IMR-90 (cell line): Measurements from ENCODE around the gene MEGF6. TPM values are rescaled to one million over a fixed set of nuclear protein-coding genes. Genes with fewer than 3 reads are reported as not detected.

Source experiments
- ATAC-seq: fragments of 200-7000 bp; cut with Tn5 transposase; 2 replicates; pipeline ENCODE4 v1.9.1; 2020; ENCODE audit warnings: low read depth, mild to moderate bottlenecking, moderate library complexity
- BruUV-seq: library from RNA; stranded (reverse); fragments of 400-500 nt; replicated peaks from 2 replicates; lab custom pipeline; 2021; lab: Mats Ljungman, UMichigan
- CTCF ChIA-PET: fragments of 300-600 bp; formaldehyde crosslinking; extraction: SDS; loops from one replicate; lab custom pipeline; 2021; ENCODE audit warnings: antibody characterized with exemption; lab: Yijun Ruan, JAX
- POLR2A ChIA-PET: fragments of 300-600 bp; sonication (Branson Sonifier 250); formaldehyde crosslinking; loops from one replicate; lab custom pipeline; 2022; ENCODE audit warnings: antibody characterized with exemption; ENCODE audit not compliant: unreplicated experiment; lab: Charles Lee
- DNase-seq: peaks from one replicate; pipeline ENCODE4 v3.0.0; 2013
- H2AFZ ChIP-seq: replicated peaks from 2 replicates; pipeline ENCODE3; 2013; ENCODE audit warnings: low read length, mild to moderate bottlenecking; ENCODE audit not compliant: poor library complexity
- H2AK5ac ChIP-seq: 2 replicates; pipeline ENCODE4 v1.6.1; 2013; ENCODE audit warnings: low read depth, low read length, inconsistent platforms
- H2AK9ac ChIP-seq: replicated peaks from 2 replicates; pipeline ENCODE3; 2013; ENCODE audit warnings: mild to moderate bottlenecking, low read depth, low read length, moderate library complexity; ENCODE audit not compliant: poor library complexity
- H2BK120ac ChIP-seq: 2 replicates; pipeline ENCODE4 v1.6.1; 2013; ENCODE audit warnings: low read depth, low read length, inconsistent platforms
- H2BK15ac ChIP-seq: 3 replicates; pipeline ENCODE4 v1.6.1; 2013; ENCODE audit warnings: low read depth, low read length, inconsistent platforms
- H2BK20ac ChIP-seq: 2 replicates; pipeline ENCODE4 v1.6.1; 2013; ENCODE audit warnings: low read depth, mild to moderate bottlenecking, inconsistent platforms, low read length, moderate library complexity
- H2BK5ac ChIP-seq: 2 replicates; pipeline ENCODE4 v1.6.1; 2013; ENCODE audit warnings: mild to moderate bottlenecking, low read depth, low read length, inconsistent platforms; ENCODE audit not compliant: poor library complexity, severe bottlenecking
- H3K14ac ChIP-seq: replicated peaks from 2 replicates; pipeline ENCODE4 v1.6.1; 2013; ENCODE audit warnings: low read depth, low read length, inconsistent platforms
- H3K18ac ChIP-seq: 2 replicates; pipeline ENCODE4 v1.6.1; 2013; ENCODE audit warnings: low read depth, low read length, control low read depth
- H3K23ac ChIP-seq: 2 replicates; pipeline ENCODE4 v1.6.1; 2013; ENCODE audit warnings: low read depth, low read length, inconsistent platforms
- H3K27ac ChIP-seq: 2 replicates; pipeline ENCODE4 v1.5.1; 2013; ENCODE audit warnings: mild to moderate bottlenecking, control low read depth, low read length; ENCODE audit not compliant: insufficient read depth
- H3K27me3 ChIP-seq: 2 replicates; pipeline ENCODE4 v1.6.1; 2013; ENCODE audit warnings: low read length; ENCODE audit not compliant: control insufficient read depth, insufficient read depth
- H3K36me3 ChIP-seq: 2 replicates; pipeline ENCODE4 v1.6.1; 2013; ENCODE audit warnings: low read length, mixed read lengths; ENCODE audit not compliant: control insufficient read depth, insufficient read depth
- H3K4ac ChIP-seq: 2 replicates; pipeline ENCODE4 v1.6.1; 2013; ENCODE audit warnings: low read depth, low read length, inconsistent platforms
- H3K4me1 ChIP-seq: 2 replicates; pipeline ENCODE4 v1.6.1; 2013; ENCODE audit warnings: low read length, mixed read lengths; ENCODE audit not compliant: control insufficient read depth, insufficient read depth
- H3K4me2 ChIP-seq: 2 replicates; pipeline ENCODE4 v1.6.1; 2013; ENCODE audit warnings: low read depth, mild to moderate bottlenecking, control low read depth, low read length, moderate library complexity
- H3K4me3 ChIP-seq: 2 replicates; pipeline ENCODE4 v1.5.1; 2013; ENCODE audit warnings: low read depth, mild to moderate bottlenecking, control low read depth, low read length, moderate library complexity; ENCODE audit not compliant: insufficient read depth
- H3K56ac ChIP-seq: 2 replicates; pipeline ENCODE4 v1.6.1; 2013; ENCODE audit warnings: low read length, inconsistent platforms; ENCODE audit not compliant: insufficient read depth; ENCODE audit errors: extremely low read depth
- H3K79me1 ChIP-seq, 2 experiments: 2 replicates each; pipeline ENCODE4 v1.6.1; 2013; ENCODE audit warnings: low read length in 2 of 2, inconsistent platforms in 1 of 2, low read depth in 1 of 2
- H3K9ac ChIP-seq: 2 replicates; pipeline ENCODE4 v1.6.1; 2013; ENCODE audit warnings: low read depth, low read length, control low read depth
- H3K9me1 ChIP-seq: 2 replicates; pipeline ENCODE4 v1.6.1; 2013; ENCODE audit warnings: low read length, inconsistent platforms; ENCODE audit not compliant: insufficient read depth
- H3K9me3 ChIP-seq: 2 replicates; pipeline ENCODE4 v1.6.1; 2013; ENCODE audit warnings: low read length; ENCODE audit not compliant: control insufficient read depth, insufficient read depth
- H4K20me1 ChIP-seq: 2 replicates; pipeline ENCODE4 v1.6.1; 2013; ENCODE audit warnings: low read length, inconsistent platforms; ENCODE audit not compliant: insufficient read depth
- H4K5ac ChIP-seq: 2 replicates; pipeline ENCODE4 v1.6.1; 2013; ENCODE audit warnings: mild to moderate bottlenecking, low read depth, low read length, control low read depth
- H4K8ac ChIP-seq, 2 experiments: 2 replicates each; pipeline ENCODE4 v1.6.1; 2013; ENCODE audit warnings: low read depth in 2 of 2, low read length in 2 of 2, control low read depth in 1 of 2, inconsistent platforms in 1 of 2
- H4K91ac ChIP-seq: 2 replicates; pipeline ENCODE4 v1.6.1; 2013; ENCODE audit warnings: low read depth, low read length, inconsistent platforms; ENCODE audit not compliant: insufficient read depth
- BHLHE40 ChIP-seq: fragments of 150-350 bp; IDR thresholded peaks from 2 replicates; pipeline ENCODE4 v1.6.1; 2016; ENCODE audit warnings: mild to moderate bottlenecking, low read depth, low read length
- CEBPB ChIP-seq: IDR thresholded peaks from 2 replicates; pipeline ENCODE4 v1.6.1; 2012; ENCODE audit warnings: low read depth, low read length, improper control_type of control experiment
- ELK1 ChIP-seq: fragments of 150-350 bp; IDR thresholded peaks from 2 replicates; pipeline ENCODE4 v1.6.1; 2016; ENCODE audit warnings: low read depth, mild to moderate bottlenecking, low read length, moderate library complexity, borderline replicate concordance
- FOS ChIP-seq: fragments of 150-350 bp; IDR thresholded peaks from 2 replicates; pipeline ENCODE4 v1.6.1; 2016; ENCODE audit warnings: low read depth, low read length
- MAFK ChIP-seq: IDR thresholded peaks from 2 replicates; pipeline ENCODE4 v1.6.1; 2012; ENCODE audit warnings: low read depth, low read length, improper control_type of control experiment
- MAZ ChIP-seq: IDR thresholded peaks from 2 replicates; pipeline ENCODE4 v1.6.1; 2012; ENCODE audit warnings: low read depth, mild to moderate bottlenecking, low read length, improper control_type of control experiment, moderate library complexity, borderline replicate concordance
- RAD21 ChIP-seq: IDR thresholded peaks from 2 replicates; pipeline ENCODE4 v1.6.1; 2012; ENCODE audit warnings: low read length, improper control_type of control experiment
- RCOR1 ChIP-seq: IDR thresholded peaks from 2 replicates; pipeline ENCODE4 v1.6.1; 2012; ENCODE audit warnings: mild to moderate bottlenecking, low read length, improper control_type of control experiment; ENCODE audit not compliant: insufficient replicate concordance
- SMC3 ChIP-seq: fragments of 150-350 bp; IDR thresholded peaks from 2 replicates; pipeline ENCODE4 v1.6.1; 2016; ENCODE audit warnings: low read depth, mild to moderate bottlenecking, antibody characterized with exemption, low read length, moderate library complexity
- WGBS, 2 experiments: methylation state at CpG; one replicate each; pipeline versions ENCODE4 v1.1.5 to v1.1.7; 2013; ENCODE audit warnings: missing lambda C conversion rate in 2 of 2; ENCODE audit not compliant: insufficient read length in 1 of 2; ENCODE audit errors: extremely low coverage in 2 of 2; 5-methylcytosine and 5-hydroxymethylcytosine counted together
- dilution Hi-C: fragments of 300-500 bp; cut with HindIII; formaldehyde crosslinking; loops from one replicate; pipeline ENCODE4 v1.14.3; 2018; ENCODE audit warnings: low sequenced_read_pairs; ENCODE audit not compliant: unreplicated experiment
- in situ Hi-C: fragments of 300-500 bp; cut with MboI; formaldehyde crosslinking; loops from 3 replicates; pipeline ENCODE4 v1.14.3; 2019; ENCODE audit warnings: low sequenced_read_pairs, inconsistent platforms, mixed read lengths
- intact Hi-C: fragments of 100-400 bp; cut with micrococcal nuclease; formaldehyde crosslinking; loops from 2 replicates; pipeline ENCODE4 v1.10.0; 2022
- polyA plus RNA-seq, 3 experiments: library from polyadenylated mRNA; depleted of rRNA; stranded (reverse); fragments of >200 nt; gene quantifications; 2 replicates each; pipeline ENCODE4 v1.2.3, GENCODE V29; 2012; ENCODE audit warnings: low replicate concordance in 1 of 3
- total RNA-seq: library from RNA; depleted of rRNA; stranded (reverse); fragments of >200 nt; gene quantifications from 2 replicates; pipeline ENCODE4 v1.2.3, GENCODE V29; 2012

Gene MEGF6
- total and polyA plus RNA-seq, 2 of the 4 experiments (the other 2 are of a cell fraction) = 0.72 to 4.1 TPM

GRCh38 chr1:3475839-3476573 lies 135.3 kb downstream of the MEGF6 start:
- Histone ChIP-seq H3K9me1 (peaks cover 3% of the 10 kb centered on the region; the same call in 1 of the 2 replicates), H3K36me3 (no peaks in the 10 kb centered on the region), H3K56ac (no peak overlapping the region), H3K4me2 (no peak overlapping the region), H2BK5ac (no peak overlapping the region), H4K8ac (no peak overlapping the region), H3K4me1 (peaks cover 10% of the 10 kb centered on the region), H3K79me1 (no peaks in the 10 kb centered on the region), H4K5ac (no peak overlapping the region), H4K91ac (no peak overlapping the region), H3K27ac (no peak overlapping the region), H2AK9ac (no peak overlapping the region), H2BK15ac (no peak overlapping the region), H2BK120ac (no peak overlapping the region), H3K4ac (no peak overlapping the region), H4K20me1 (no peaks in the 10 kb centered on the region; the same call in 1 of the 2 replicates), H3K9ac (no peak overlapping the region), H3K9me3 (no peaks in the 10 kb centered on the region), H2AFZ (no peak overlapping the region), H3K18ac (no peak overlapping the region), H2BK20ac (no peak overlapping the region), H3K23ac (no peak overlapping the region), H3K14ac (no peak overlapping the region), H3K27me3 (peaks cover 2% of the 10 kb centered on the region; the same call in 1 of the 2 replicates), H3K4me3 (no peak overlapping the region), H2AK5ac (no peak overlapping the region; the same call in 1 of the 2 replicates)
- ChIA-PET POLR2A (no interaction called here), CTCF (no interaction called here)
- no peak for TF ChIP-seq RAD21
- TF ChIP-seq RCOR1 = no peak
- TF ChIP-seq SMC3 = no peak
- TF ChIP-seq MAZ = no peak
- no peak for TF ChIP-seq FOS
- no peak for TF ChIP-seq MAFK
- no peak for TF ChIP-seq CEBPB
- no peak for TF ChIP-seq ELK1
- TF ChIP-seq BHLHE40 = no peak
- DNase-seq = no peak
- no TSS peak for BruUV-seq
- 60% methylated on average over 3 of the region's 14 CpGs; no CpG with 5 or more reads in 1 of the 2 experiments for WGBS, 2 experiments
- in situ Hi-C loops (no loop called here), intact Hi-C loops (no loop called here), dilution Hi-C loops (no loop called here)
- ATAC-seq = no peak
